Smooth muscle cell (in vitro differentiated cells): ENCODE results near the gene PLEKHG3. TPM values are rescaled to one million over a fixed set of nuclear protein-coding genes. Genes with fewer than 3 reads are reported as not detected.

Experiments used
- DNase-seq: peaks from one replicate; lab custom pipeline; 2025; ENCODE audit not compliant: unreplicated experiment; lab: John Stamatoyannopoulos, UW
- H2AFZ ChIP-seq: fragments of 200-600 bp; sonication (generic); 2 replicates; pipeline ENCODE4 v1.6.0; 2016; ENCODE audit warnings: antibody characterized with exemption, low read depth, mild to moderate bottlenecking
- H3F3A ChIP-seq: fragments of 200-600 bp; sonication (generic); 2 replicates; pipeline ENCODE4 v1.6.0; 2017; ENCODE audit warnings: antibody characterized with exemption, low read depth
- H3K27ac ChIP-seq: fragments of 200-600 bp; sonication (generic); 2 replicates; pipeline ENCODE4 v1.5.1; 2016; ENCODE audit warnings: low read depth, mild to moderate bottlenecking
- H3K27me3 ChIP-seq: fragments of 200-600 bp; sonication (generic); 2 replicates; pipeline ENCODE4 v1.6.1; 2016; ENCODE audit warnings: low read depth, mild to moderate bottlenecking
- H3K36me3 ChIP-seq: fragments of 200-600 bp; sonication (generic); 2 replicates; pipeline ENCODE4 v1.5.1; 2016; ENCODE audit warnings: low read depth
- H3K4me1 ChIP-seq: fragments of 200-600 bp; sonication (generic); 2 replicates; pipeline ENCODE4 v1.5.1; 2016; ENCODE audit warnings: low read depth
- H3K4me2 ChIP-seq: fragments of 200-600 bp; sonication (generic); 2 replicates; pipeline ENCODE4 v1.6.0; 2016; ENCODE audit warnings: mild to moderate bottlenecking
- H3K4me3 ChIP-seq: fragments of 200-600 bp; sonication (generic); 2 replicates; pipeline ENCODE4 v1.5.1; 2016; ENCODE audit warnings: mild to moderate bottlenecking
- H3K79me2 ChIP-seq: fragments of 200-600 bp; sonication (generic); 2 replicates; pipeline ENCODE4 v1.6.0; 2016; ENCODE audit warnings: low read depth, mild to moderate bottlenecking
- H3K9ac ChIP-seq: fragments of 200-600 bp; sonication (generic); 2 replicates; pipeline ENCODE4 v1.6.0; 2016; ENCODE audit warnings: low read depth
- H3K9me3 ChIP-seq: fragments of 200-600 bp; sonication (generic); replicated peaks from 2 replicates; pipeline ENCODE4 v1.5.1; 2016; ENCODE audit warnings: low read depth
- H4K20me1 ChIP-seq: fragments of 200-600 bp; sonication (generic); 2 replicates; pipeline ENCODE4 v1.6.0; 2016; ENCODE audit warnings: low read depth
- CTCF ChIP-seq: fragments of 200-600 bp; sonication (generic); IDR thresholded peaks from 2 replicates; pipeline ENCODE4 v1.5.1; 2017; ENCODE audit warnings: borderline replicate concordance, mild to moderate bottlenecking, antibody characterized with exemption; ENCODE audit not compliant: insufficient read depth, poor library complexity, severe bottlenecking
- WGBS: methylation state at CpG from one replicate; pipeline ENCODE4 v1.1.7; 2016; ENCODE audit warnings: low lambda C conversion rate; 5-methylcytosine and 5-hydroxymethylcytosine counted together
- polyA plus RNA-seq: library from polyadenylated mRNA; unstranded; fragments of >200 nt; fragmentation: Nextera tagmentation; extraction: Ambion mirVana; gene quantifications from 2 replicates; pipeline ENCODE4 v1.2.1, GENCODE V29; 2016
- total RNA-seq: library from RNA; depleted of rRNA; stranded (reverse); fragments of >200 nt; gene quantifications from 2 replicates; pipeline ENCODE4 v1.2.3, GENCODE V29; 2014

The PLEKHG3 gene
- total and polyA plus RNA-seq, 2 experiments from 2014 or later, result 17.6 to 18.3 TPM

- Histone ChIP-seq H3K9ac (no peak overlapping the region), H2AFZ (no peak overlapping the region), H3K4me1 (peaks cover 12% of the 10 kb centered on the region), H3K79me2 (no peaks in the 10 kb centered on the region), H3K36me3 (no peaks in the 10 kb centered on the region), H3K4me2 (no peak overlapping the region), H3K4me3 (no peak overlapping the region), H3K27ac (no peak overlapping the region), H4K20me1 (no peaks in the 10 kb centered on the region), H3F3A (peaks cover 5% of the 10 kb centered on the region), H3K9me3 (no peaks in the 10 kb centered on the region), H3K27me3 (no peaks in the 10 kb centered on the region)
- WGBS, result 70% methylated on average over 10 of the region's 13 CpGs
- DNase-seq, result no peak
- no peak for TF ChIP-seq CTCF
Measured at GRCh38 chr14:64768401-64769095, 64.3 kb downstream of the PLEKHG3 start.

DNA sequence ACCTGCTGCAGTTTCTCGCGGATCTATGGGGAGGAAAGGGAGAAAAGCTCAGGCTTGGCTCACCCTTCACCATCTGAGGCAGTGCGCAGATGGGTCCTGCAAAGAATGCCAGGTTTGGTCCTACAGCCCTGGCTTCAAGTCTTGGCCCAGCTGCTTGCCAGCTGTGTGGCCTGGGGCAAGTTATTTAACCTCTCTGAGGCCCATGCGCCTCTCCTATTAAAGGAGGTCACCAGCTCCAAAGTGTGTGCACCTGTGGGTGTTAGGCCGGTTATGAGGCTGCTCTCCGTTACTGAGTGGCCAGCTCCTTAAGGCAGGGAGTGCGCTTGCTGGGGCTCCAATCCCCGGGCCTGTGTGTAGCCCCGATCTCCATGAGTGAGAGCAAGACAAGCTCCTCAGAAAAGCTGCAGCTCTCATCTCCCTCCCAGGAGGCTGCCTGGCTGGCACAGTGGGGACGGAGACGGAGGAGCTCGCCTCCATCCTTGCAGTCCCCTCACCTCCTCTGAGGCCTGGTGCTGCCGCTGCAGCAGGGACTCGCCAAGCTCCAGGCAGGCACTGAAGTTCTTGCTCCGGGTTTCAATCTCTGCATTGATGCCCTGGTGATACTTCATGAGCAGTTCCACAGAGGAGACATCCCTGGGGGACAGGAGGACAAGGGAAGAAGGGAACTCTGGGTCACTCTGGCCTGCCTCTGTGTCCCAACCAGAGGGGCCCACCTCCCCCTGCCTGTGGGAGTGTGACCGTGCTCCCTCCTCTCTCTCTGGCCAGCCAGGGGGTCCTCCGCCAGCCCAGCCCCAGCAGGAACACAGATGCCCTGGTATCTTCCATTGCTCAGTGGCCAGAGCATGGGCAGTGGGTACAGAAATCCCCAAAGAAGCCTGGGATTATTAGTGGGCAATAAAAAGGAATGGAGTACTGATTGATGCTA lies 65.1 kb downstream of the PLEKHG3 start:
- Histone ChIP-seq H3K79me2 (no peaks in the 10 kb centered on the region), H3K4me3 (no peak overlapping the region), H3K36me3 (no peaks in the 10 kb centered on the region), H3K9ac (no peak overlapping the region), H2AFZ (no peak overlapping the region), H3K4me2 (no peak overlapping the region), H3K27me3 (no peaks in the 10 kb centered on the region), H3K9me3 (no peaks in the 10 kb centered on the region), H3F3A (no peaks in the 10 kb centered on the region), H3K4me1 (peaks cover 4% of the 10 kb centered on the region), H3K27ac (no peak overlapping the region), H4K20me1 (no peaks in the 10 kb centered on the region)
- TF ChIP-seq CTCF, result no peak
- DNase-seq, result no peak
- 96% methylated on average over 17 of the region's 17 CpGs for WGBS

GRCh38 chr14:64770751-64771150 lies 66.5 kb downstream of the PLEKHG3 start:
- no peak for DNase-seq
- Histone ChIP-seq H3K36me3 (no peaks in the 10 kb centered on the region), H3F3A (no peaks in the 10 kb centered on the region), H3K27me3 (no peaks in the 10 kb centered on the region), H2AFZ (no peak overlapping the region), H3K79me2 (no peaks in the 10 kb centered on the region), H3K4me1 (no peaks in the 10 kb centered on the region), H3K27ac (no peak overlapping the region), H3K9ac (no peak overlapping the region), H3K9me3 (no peaks in the 10 kb centered on the region), H4K20me1 (no peaks in the 10 kb centered on the region), H3K4me3 (no peak overlapping the region), H3K4me2 (no peak overlapping the region)
- TF ChIP-seq CTCF, result no peak
- WGBS, result 93% methylated on average over 18 of the region's 18 CpGs
